ENCODE data around the gene RPEL1. TPM values are rescaled to one million over a fixed set of nuclear protein-coding genes. Genes with fewer than 3 reads are reported as not detected.

The RPEL1 gene
- total and polyA plus RNA-seq, 2 donors (not counting 1 experiment from before 2014, with no cell fraction given): not detected

GRCh38 chr10:103225939-103226338 is 19.7 kb upstream of the RPEL1 start:
- no peak overlapping the region for H3K9ac ChIP-seq (ENCODE audit: low read length)
- no peaks in the 10 kb centered on the region for H3K4me1 ChIP-seq (ENCODE audit: control insufficient read depth in 2 of 2, insufficient read depth in 2 of 2, low read length in 2 of 2)
- Mint-ChIP-seq H3K27ac (no peak overlapping the region), H3K4me3 (no peak overlapping the region), H3K9me3 (ENCODE audit: insufficient read depth) (peaks cover 12% of the 10 kb centered on the region), H3K4me1 (no peaks in the 10 kb centered on the region), H3K27me3 (no peaks in the 10 kb centered on the region)
- CTCF ChIA-PET: no interaction called here
- H3K9me3 ChIP-seq (ENCODE audit: control extremely low read depth in 1 of 3, control insufficient read depth in 2 of 3, insufficient read depth in 1 of 3, low read length in 2 of 3): peaks cover 0 to 26% (median 17%) of the 10 kb centered on the region in 3 donors
- intact Hi-C loops (cut with micrococcal nuclease): no loop called here
- TF ChIP-seq CTCF (IDR thresholded peaks at IDR 0.05) (no peak), EZH2 (IDR thresholded peaks at IDR 0.05; ENCODE audit: borderline replicate concordance, insufficient read depth, low read depth, low read length, poor library complexity, severe bottlenecking) (no peak)
- H3K4me2 ChIP-seq (replicated peaks; ENCODE audit: low read depth, low read length, poor library complexity, severe bottlenecking): no peak overlapping the region
- H3K27ac ChIP-seq (ENCODE audit: low read length in 2 of 2): no peak overlapping the region
- H3K4me3 ChIP-seq (ENCODE audit: control extremely low read depth in 1 of 5, extremely low read depth in 1 of 5, insufficient read depth in 1 of 5, low read depth in 2 of 5, low read length in 4 of 5): no peak overlapping the region
- no peak for DNase-seq
- no peaks in the 10 kb centered on the region for H4K20me1 ChIP-seq (ENCODE audit: control insufficient read depth, insufficient read depth, low read length, poor library complexity, severe bottlenecking)
- no peaks in the 10 kb centered on the region for H3K27me3 ChIP-seq (replicated peaks in 1 of 4; ENCODE audit: control extremely low read depth in 1 of 4, control insufficient read depth in 3 of 4, insufficient read depth in 4 of 4, low read length in 3 of 4)
- ATAC-seq (ENCODE audit: low read depth): no peak
- H2AFZ ChIP-seq (ENCODE audit: insufficient read depth, low read depth, low read length, poor library complexity, severe bottlenecking): no peak overlapping the region
- H3K36me3 ChIP-seq (replicated peaks in 1 of 2; ENCODE audit: control extremely low read depth in 1 of 2, control insufficient read depth in 1 of 2, extremely low read depth in 1 of 2, insufficient read depth in 2 of 2, low read length in 1 of 2): no peaks in the 10 kb centered on the region
- H3K79me2 ChIP-seq (ENCODE audit: control insufficient read depth, insufficient read depth, low read length): no peaks in the 10 kb centered on the region
- POLR2A ChIA-PET: no interaction called here

- TF ChIP-seq EZH2 (IDR thresholded peaks at IDR 0.05; ENCODE audit: borderline replicate concordance, insufficient read depth, low read depth, low read length, poor library complexity, severe bottlenecking): no peak
- Histone ChIP-seq H3K4me1 (ENCODE audit: control insufficient read depth in 2 of 2, insufficient read depth in 2 of 2, low read length in 2 of 2) (no peaks in the 10 kb centered on the region), H2AFZ (ENCODE audit: insufficient read depth, low read depth, low read length, poor library complexity, severe bottlenecking) (no peak overlapping the region), H4K20me1 (ENCODE audit: control insufficient read depth, insufficient read depth, low read length, poor library complexity, severe bottlenecking) (no peaks in the 10 kb centered on the region), H3K4me2 (replicated peaks; ENCODE audit: low read depth, low read length, poor library complexity, severe bottlenecking) (no peak overlapping the region), H3K27ac (ENCODE audit: low read length in 2 of 2) (no peak overlapping the region), H3K9me3 (ENCODE audit: control extremely low read depth in 1 of 3, control insufficient read depth in 2 of 3, insufficient read depth in 1 of 3, low read length in 2 of 3) (peaks cover 0 to 26% (median 17%) of the 10 kb centered on the region in 3 donors), H3K9ac (ENCODE audit: low read length) (no peak overlapping the region), H3K36me3 (replicated peaks in 1 of 2; ENCODE audit: control extremely low read depth in 1 of 2, control insufficient read depth in 1 of 2, extremely low read depth in 1 of 2, insufficient read depth in 2 of 2, low read length in 1 of 2) (no peaks in the 10 kb centered on the region), H3K79me2 (ENCODE audit: control insufficient read depth, insufficient read depth, low read length) (no peaks in the 10 kb centered on the region), H3K4me3 (ENCODE audit: control extremely low read depth in 1 of 5, extremely low read depth in 1 of 5, insufficient read depth in 1 of 5, low read depth in 2 of 5, low read length in 4 of 5) (no peak overlapping the region), H3K27me3 (replicated peaks in 1 of 4; ENCODE audit: control extremely low read depth in 1 of 4, control insufficient read depth in 3 of 4, insufficient read depth in 4 of 4, low read length in 3 of 4) (no peaks in the 10 kb centered on the region)
- Mint-ChIP-seq H3K4me3 (no peak overlapping the region), H3K9me3 (ENCODE audit: insufficient read depth) (peaks cover 9% of the 10 kb centered on the region), H3K4me1 (no peaks in the 10 kb centered on the region), H3K27ac (no peak overlapping the region), H3K27me3 (no peaks in the 10 kb centered on the region)
- DNase-seq: no peak
- CTCF ChIA-PET: interaction anchor here (1.0 to 2.8 kb wide), 3 partner anchors 11 to 17 kb away, joined by 3 to 11 read pairs (median 6); no protein-coding TSS in a partner anchor
- WGBS (ENCODE audit: insufficient coverage): 100% methylated on average over 1 of the region's 1 CpG
- no peak for ATAC-seq (ENCODE audit: low read depth)
- intact Hi-C loops (cut with micrococcal nuclease): no loop called here
- POLR2A ChIA-PET: no interaction called here
These were observed 18.3 kb upstream of the RPEL1 start for GRCh38 chr10:103227416-103227815.
